Lower leg skin (tissue), 4 donors: ENCODE data around the gene ZNF280C. TPM values are rescaled to one million over a fixed set of nuclear protein-coding genes. Genes with fewer than 3 reads are reported as not detected.

Experiments used
- DNase-seq, 2 donors: peaks; one replicate each; pipeline ENCODE4 v3.0.0-alpha.2; 2019; ENCODE audit warnings: low spot score in 2 of 2
- H3K4me3 ChIP-seq: fragments of 200-600 bp; sonication (generic); 2 replicates; pipeline ENCODE4 v1.5.1; 2017; ENCODE audit warnings: mild to moderate bottlenecking, low read depth; ENCODE audit not compliant: poor library complexity, severe bottlenecking
- POLR2A ChIP-seq, 2 donors: fragments of 450-650 bp; IDR thresholded peaks; one replicate each; pipeline ENCODE4 v1.6.1; 2016 to 2017; ENCODE audit warnings: antibody characterized with exemption in 2 of 2, mild to moderate bottlenecking in 1 of 2, moderate library complexity in 1 of 2
- WGBS, 2 donors: methylation state at CpG; one replicate each; pipeline ENCODE4 v1.1.5; 2018; 5-methylcytosine and 5-hydroxymethylcytosine counted together
- intact Hi-C: fragments of 100-400 bp; cut with DNase I; formaldehyde crosslinking; loops from one replicate; pipeline ENCODE4 v1.15.0; 2023; ENCODE audit warnings: low total_unique reads
- total RNA-seq, 4 donors: library from RNA; depleted of rRNA; stranded (reverse); fragments of >200 nt; gene quantifications; one replicate each; pipeline ENCODE4 v1.1.0, GENCODE V29; 2016
- TF ChIP-seq, protein P1 (sequence below), 3 donors: fragments of 450-650 bp; IDR thresholded peaks; one replicate each; pipeline ENCODE4 v1.5.1; 2016; ENCODE audit warnings: antibody characterized with exemption in 3 of 3, mild to moderate bottlenecking in 3 of 3, moderate library complexity in 2 of 3

Gene ZNF280C
- total RNA-seq, 4 donors from 2014 or later = 2.9 to 3.8 (median 3.6) TPM

DNA sequence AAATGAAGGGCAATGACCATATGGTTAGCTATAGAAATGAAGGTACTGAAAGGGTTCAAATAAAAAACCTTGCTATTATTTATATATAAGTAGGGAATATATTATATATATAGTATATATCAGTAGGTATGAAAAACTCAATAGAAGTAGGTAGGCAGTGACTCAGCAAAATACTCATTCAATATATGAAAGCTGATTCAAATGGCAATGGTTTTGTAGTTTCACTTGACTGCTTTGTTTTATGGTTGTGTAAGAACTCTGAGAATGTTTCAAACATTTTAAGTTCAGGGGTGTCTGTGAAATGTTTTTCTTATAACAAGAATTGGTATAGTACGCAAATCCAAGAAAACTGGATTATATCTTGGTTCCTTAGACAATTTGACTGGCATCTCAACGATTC, 4.1 kb downstream of the ZNF280C start:
- H3K4me3 ChIP-seq = no peak overlapping the region
- intact Hi-C loops = no loop called here
- DNase-seq = no peak
- TF ChIP-seq, protein P1, sequence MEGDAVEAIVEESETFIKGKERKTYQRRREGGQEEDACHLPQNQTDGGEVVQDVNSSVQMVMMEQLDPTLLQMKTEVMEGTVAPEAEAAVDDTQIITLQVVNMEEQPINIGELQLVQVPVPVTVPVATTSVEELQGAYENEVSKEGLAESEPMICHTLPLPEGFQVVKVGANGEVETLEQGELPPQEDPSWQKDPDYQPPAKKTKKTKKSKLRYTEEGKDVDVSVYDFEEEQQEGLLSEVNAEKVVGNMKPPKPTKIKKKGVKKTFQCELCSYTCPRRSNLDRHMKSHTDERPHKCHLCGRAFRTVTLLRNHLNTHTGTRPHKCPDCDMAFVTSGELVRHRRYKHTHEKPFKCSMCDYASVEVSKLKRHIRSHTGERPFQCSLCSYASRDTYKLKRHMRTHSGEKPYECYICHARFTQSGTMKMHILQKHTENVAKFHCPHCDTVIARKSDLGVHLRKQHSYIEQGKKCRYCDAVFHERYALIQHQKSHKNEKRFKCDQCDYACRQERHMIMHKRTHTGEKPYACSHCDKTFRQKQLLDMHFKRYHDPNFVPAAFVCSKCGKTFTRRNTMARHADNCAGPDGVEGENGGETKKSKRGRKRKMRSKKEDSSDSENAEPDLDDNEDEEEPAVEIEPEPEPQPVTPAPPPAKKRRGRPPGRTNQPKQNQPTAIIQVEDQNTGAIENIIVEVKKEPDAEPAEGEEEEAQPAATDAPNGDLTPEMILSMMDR (IDR thresholded peaks at IDR 0.05) = no peak
- no peak for TF ChIP-seq POLR2A (IDR thresholded peaks at IDR 0.05)
- 80 to 94% methylated on average over 2 of the region's 2 CpGs for WGBS, 2 donors

GRCh38 chrX:130263016-130263415, 5.7 kb downstream of the ZNF280C start:
- intact Hi-C loops = no loop called here
- no peak for DNase-seq
- H3K4me3 ChIP-seq = no peak overlapping the region
- no peak for TF ChIP-seq POLR2A (IDR thresholded peaks at IDR 0.05)
- TF ChIP-seq, protein P1 (IDR thresholded peaks at IDR 0.05) = no peak

- TF ChIP-seq, protein P1 (IDR thresholded peaks at IDR 0.05) = no peak
- no peak for TF ChIP-seq POLR2A (IDR thresholded peaks at IDR 0.05)
- 82 to 100% methylated on average over 3 of the region's 3 CpGs for WGBS, 2 donors
- DNase-seq = no peak
- intact Hi-C loops = no loop called here
- no peak overlapping the region for H3K4me3 ChIP-seq
Observed at GRCh38 chrX:130262231-130262630, 6.5 kb downstream of the ZNF280C start.

DNA sequence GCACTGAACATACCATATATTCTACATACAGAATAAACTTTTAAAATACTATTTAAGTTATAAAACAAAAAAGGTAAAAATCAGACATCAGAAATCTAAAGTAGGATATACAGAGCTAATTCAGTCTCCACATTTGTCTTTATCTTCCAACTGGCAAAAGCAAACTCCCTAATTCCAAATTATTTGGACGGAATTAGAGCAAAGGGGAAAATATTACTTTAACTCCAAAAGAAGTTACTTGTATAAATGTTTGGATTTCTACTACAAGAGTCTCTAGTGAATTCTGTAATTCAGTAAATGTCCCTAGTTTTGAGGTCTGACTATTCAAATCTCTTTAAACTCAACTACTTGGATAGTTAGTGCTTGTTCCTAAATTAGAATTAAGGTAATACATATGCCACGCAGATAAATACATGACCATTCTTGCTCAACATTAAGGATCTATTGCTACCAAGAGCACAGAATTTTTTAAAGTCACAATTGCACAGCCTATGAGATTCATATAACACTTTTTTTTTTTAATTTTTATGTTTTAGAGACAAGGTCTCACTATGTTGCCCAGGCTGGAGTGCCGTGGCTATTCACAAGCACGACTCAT, 7.3 kb downstream of the ZNF280C start:
- WGBS, 2 donors = 82 to 85% methylated on average over 4 of the region's 4 CpGs
- no peak for DNase-seq
- no peak for TF ChIP-seq POLR2A (IDR thresholded peaks at IDR 0.05)
- TF ChIP-seq, protein P1 (IDR thresholded peaks at IDR 0.05) = no peak
- H3K4me3 ChIP-seq = no peak overlapping the region
- intact Hi-C loops = no loop called here

DNA sequence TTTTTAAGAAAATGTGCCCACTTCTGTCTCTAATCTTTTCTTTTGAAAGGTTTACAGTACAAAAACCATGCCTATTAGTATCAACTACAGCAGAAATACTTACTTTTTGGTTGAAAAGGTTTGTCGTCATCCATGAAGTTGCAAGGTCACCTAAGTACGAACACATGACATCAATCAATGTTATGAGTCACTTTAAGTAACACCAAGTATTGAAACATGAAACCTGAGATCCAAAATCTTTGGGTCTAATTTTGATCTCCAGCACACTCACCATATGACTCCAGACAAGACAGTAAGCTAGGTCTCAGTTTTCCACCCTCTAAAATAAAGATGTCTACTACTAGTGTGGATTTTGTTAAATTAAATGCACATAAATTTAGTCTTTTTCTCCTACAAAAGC, 8.4 kb downstream of the ZNF280C start:
- WGBS, 2 donors = 84 to 88% methylated on average over 2 of the region's 2 CpGs
- TF ChIP-seq, protein P1 (IDR thresholded peaks at IDR 0.05) = no peak
- no peak for TF ChIP-seq POLR2A (IDR thresholded peaks at IDR 0.05)
- DNase-seq = no peak
- intact Hi-C loops = no loop called here
- H3K4me3 ChIP-seq = no peak overlapping the region

GRCh38 chrX:130253916-130254315, 14.8 kb downstream of the ZNF280C start:
- H3K4me3 ChIP-seq = no peak overlapping the region
- TF ChIP-seq, protein P1 (IDR thresholded peaks at IDR 0.05) = no peak
- no peak for TF ChIP-seq POLR2A (IDR thresholded peaks at IDR 0.05)
- no peak for DNase-seq
- intact Hi-C loops = no loop called here
